Parathyroid adenoma (tissue), 2 donors: Measurements from ENCODE around the gene CDK12.

ENCODE experiments used
- H2AFZ ChIP-seq: fragments of 300-600 bp; sonication (generic); one replicate; pipeline ENCODE4 v1.7.0; 2017; ENCODE audit warnings: antibody characterized with exemption, mild to moderate bottlenecking
- H3K27ac ChIP-seq: fragments of 300-600 bp; sonication (generic); one replicate; pipeline ENCODE4 v1.7.0; 2017
- H3K27me3 ChIP-seq: fragments of 300-600 bp; sonication (generic); one replicate; pipeline ENCODE4 v1.7.0; 2017; ENCODE audit warnings: low read length; ENCODE audit not compliant: control insufficient read depth, insufficient read depth
- H3K36me3 ChIP-seq: fragments of 300-600 bp; sonication (generic); one replicate; pipeline ENCODE4 v1.7.0; 2017; ENCODE audit warnings: low read length; ENCODE audit not compliant: control insufficient read depth, insufficient read depth
- H3K4me1 ChIP-seq: fragments of 300-600 bp; sonication (generic); one replicate; pipeline ENCODE4 v1.7.0; 2017; ENCODE audit warnings: control low read depth
- H3K4me2 ChIP-seq: fragments of 300-600 bp; sonication (generic); one replicate; pipeline ENCODE4 v1.7.0; 2017; ENCODE audit warnings: low read length
- H3K4me3 ChIP-seq: fragments of 300-600 bp; sonication (generic); one replicate; pipeline ENCODE4 v1.7.0; 2017; ENCODE audit warnings: low read depth, low read length
- H3K79me2 ChIP-seq: fragments of 300-600 bp; sonication (generic); one replicate; pipeline ENCODE4 v1.7.0; 2017; ENCODE audit warnings: control low read depth
- H3K9ac ChIP-seq: fragments of 300-600 bp; sonication (generic); one replicate; pipeline ENCODE4 v1.7.0; 2017; ENCODE audit warnings: mild to moderate bottlenecking
- H3K9me3 ChIP-seq: fragments of 300-600 bp; sonication (generic); one replicate; pipeline ENCODE4 v1.7.0; 2017; ENCODE audit warnings: low read length; ENCODE audit not compliant: control insufficient read depth
- TF ChIP-seq, protein P1 (sequence below): fragments of 300-600 bp; sonication (generic); IDR thresholded peaks from one replicate; pipeline ENCODE4 v1.7.0; 2017; ENCODE audit warnings: antibody characterized with exemption, mild to moderate bottlenecking
- donor health status: primary hyperparathyroidism.

The CDK12 gene

GRCh38 chr17:39513915-39514314, 52.6 kb downstream of the CDK12 start:
- Histone ChIP-seq H3K36me3 (no peaks in the 10 kb centered on the region), H3K9ac (no peak overlapping the region), H3K9me3 (no peaks in the 10 kb centered on the region), H3K4me1 (no peaks in the 10 kb centered on the region), H3K27ac (no peak overlapping the region), H3K4me2 (no peak overlapping the region), H3K4me3 (no peak overlapping the region), H2AFZ (no peak overlapping the region), H3K27me3 (no peaks in the 10 kb centered on the region), H3K79me2 (no peaks in the 10 kb centered on the region)
- TF ChIP-seq, protein P1, sequence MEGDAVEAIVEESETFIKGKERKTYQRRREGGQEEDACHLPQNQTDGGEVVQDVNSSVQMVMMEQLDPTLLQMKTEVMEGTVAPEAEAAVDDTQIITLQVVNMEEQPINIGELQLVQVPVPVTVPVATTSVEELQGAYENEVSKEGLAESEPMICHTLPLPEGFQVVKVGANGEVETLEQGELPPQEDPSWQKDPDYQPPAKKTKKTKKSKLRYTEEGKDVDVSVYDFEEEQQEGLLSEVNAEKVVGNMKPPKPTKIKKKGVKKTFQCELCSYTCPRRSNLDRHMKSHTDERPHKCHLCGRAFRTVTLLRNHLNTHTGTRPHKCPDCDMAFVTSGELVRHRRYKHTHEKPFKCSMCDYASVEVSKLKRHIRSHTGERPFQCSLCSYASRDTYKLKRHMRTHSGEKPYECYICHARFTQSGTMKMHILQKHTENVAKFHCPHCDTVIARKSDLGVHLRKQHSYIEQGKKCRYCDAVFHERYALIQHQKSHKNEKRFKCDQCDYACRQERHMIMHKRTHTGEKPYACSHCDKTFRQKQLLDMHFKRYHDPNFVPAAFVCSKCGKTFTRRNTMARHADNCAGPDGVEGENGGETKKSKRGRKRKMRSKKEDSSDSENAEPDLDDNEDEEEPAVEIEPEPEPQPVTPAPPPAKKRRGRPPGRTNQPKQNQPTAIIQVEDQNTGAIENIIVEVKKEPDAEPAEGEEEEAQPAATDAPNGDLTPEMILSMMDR, result no peak

DNA sequence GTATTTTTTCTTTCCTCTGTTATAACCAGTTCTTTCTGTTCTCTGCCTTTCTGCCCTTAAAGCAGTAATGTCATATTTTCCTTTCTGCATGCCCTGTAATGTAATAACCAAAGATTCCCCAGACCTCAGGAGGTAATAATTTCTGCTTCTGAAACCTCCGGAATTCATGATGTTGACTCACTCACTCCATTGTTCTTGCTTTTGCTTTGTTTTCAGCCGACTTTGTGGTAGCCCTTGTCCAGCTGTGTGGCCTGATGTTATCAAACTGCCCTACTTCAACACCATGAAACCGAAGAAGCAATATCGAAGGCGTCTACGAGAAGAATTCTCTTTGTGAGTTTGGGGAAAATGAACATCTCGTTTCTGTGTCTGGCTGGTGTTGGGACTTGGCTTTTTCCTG, 55.9 kb downstream of the CDK12 start:
- H2AFZ ChIP-seq, result no peak overlapping the region

DNA sequence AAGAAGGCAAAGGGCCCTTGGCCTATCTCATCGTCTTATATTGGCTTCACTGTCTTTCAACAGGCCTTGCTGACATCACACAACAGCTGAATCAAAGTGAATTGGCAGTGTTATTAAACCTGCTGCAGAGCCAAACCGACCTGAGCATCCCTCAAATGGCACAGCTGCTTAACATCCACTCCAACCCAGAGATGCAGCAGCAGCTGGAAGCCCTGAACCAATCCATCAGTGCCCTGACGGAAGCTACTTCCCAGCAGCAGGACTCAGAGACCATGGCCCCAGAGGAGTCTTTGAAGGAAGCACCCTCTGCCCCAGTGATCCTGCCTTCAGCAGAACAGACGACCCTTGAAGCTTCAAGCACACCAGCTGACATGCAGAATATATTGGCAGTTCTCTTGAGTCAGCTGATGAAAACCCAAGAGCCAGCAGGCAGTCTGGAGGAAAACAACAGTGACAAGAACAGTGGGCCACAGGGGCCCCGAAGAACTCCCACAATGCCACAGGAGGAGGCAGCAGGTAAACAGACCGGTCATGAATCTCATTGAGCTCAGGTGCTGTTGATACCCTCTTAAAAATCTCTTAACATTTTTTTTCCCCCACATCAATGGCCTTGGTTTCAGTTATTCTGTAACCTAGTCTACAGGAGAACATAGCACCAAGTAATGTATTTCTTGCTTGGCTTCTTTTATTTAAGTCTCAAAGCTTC, 64.7 kb downstream of the CDK12 start:
- H3K9ac ChIP-seq, result no peak overlapping the region
- H3K4me1 ChIP-seq, result peaks cover 2% of the 10 kb centered on the region
- H3K4me3 ChIP-seq, result no peak overlapping the region
- H3K27ac ChIP-seq, result no peak overlapping the region
- no peaks in the 10 kb centered on the region for H3K27me3 ChIP-seq
- no peak overlapping the region for H3K4me2 ChIP-seq
- H3K79me2 ChIP-seq, result no peaks in the 10 kb centered on the region
- TF ChIP-seq, protein P1, result no peak
- H3K36me3 ChIP-seq, result peaks cover 3% of the 10 kb centered on the region
- no peak overlapping the region for H2AFZ ChIP-seq
- H3K9me3 ChIP-seq, result no peaks in the 10 kb centered on the region

More for the DNA sequence above, 55.9 kb downstream of the CDK12 start:
- no peak overlapping the region for H3K4me2 ChIP-seq
- no peaks in the 10 kb centered on the region for H3K9me3 ChIP-seq
- TF ChIP-seq, protein P1, result no peak
- no peaks in the 10 kb centered on the region for H3K4me1 ChIP-seq
- no peak overlapping the region for H3K9ac ChIP-seq
- no peak overlapping the region for H3K4me3 ChIP-seq
- H3K27ac ChIP-seq, result no peak overlapping the region
- H3K27me3 ChIP-seq, result no peaks in the 10 kb centered on the region
- H3K36me3 ChIP-seq, result no peaks in the 10 kb centered on the region
- no peaks in the 10 kb centered on the region for H3K79me2 ChIP-seq

- no peaks in the 10 kb centered on the region for H3K9me3 ChIP-seq
- no peak overlapping the region for H3K4me3 ChIP-seq
- TF ChIP-seq, protein P1, result peak; percentile 41
- H3K4me2 ChIP-seq, result no peak overlapping the region
- no peaks in the 10 kb centered on the region for H3K79me2 ChIP-seq
- H3K27me3 ChIP-seq, result no peaks in the 10 kb centered on the region
- H3K27ac ChIP-seq, result no peak overlapping the region
- no peak overlapping the region for H3K9ac ChIP-seq
- H2AFZ ChIP-seq, result no peak overlapping the region
- H3K4me1 ChIP-seq, result peaks cover 2% of the 10 kb centered on the region
- peaks cover 3% of the 10 kb centered on the region for H3K36me3 ChIP-seq
These were observed 66.0 kb downstream of the CDK12 start for GRCh38 chr17:39527220-39527813.

DNA sequence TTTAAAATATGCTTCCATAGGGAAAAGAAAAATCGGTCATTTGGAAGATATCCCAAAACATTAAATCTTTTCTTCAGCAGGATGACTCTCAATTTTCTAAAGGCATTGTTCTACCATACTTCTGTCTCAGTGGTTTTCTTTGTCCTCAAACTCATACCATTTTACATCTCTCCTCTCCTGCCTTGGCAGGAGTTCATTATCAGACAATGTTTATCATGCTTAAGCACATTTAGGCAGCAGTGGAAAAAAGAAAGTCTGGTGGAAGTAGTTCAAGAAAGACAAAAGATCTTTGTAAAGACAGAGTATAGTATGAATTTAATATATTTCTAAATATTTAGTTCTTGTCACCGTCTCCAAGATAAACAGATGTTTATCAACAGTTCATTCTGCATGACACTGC, 68.2 kb downstream of the CDK12 start:
- no peaks in the 10 kb centered on the region for H3K79me2 ChIP-seq
- no peak overlapping the region for H2AFZ ChIP-seq
- peaks cover 3% of the 10 kb centered on the region for H3K36me3 ChIP-seq
- no peak overlapping the region for H3K27ac ChIP-seq
- H3K4me3 ChIP-seq, result no peak overlapping the region
- TF ChIP-seq, protein P1, result no peak
- H3K9me3 ChIP-seq, result no peaks in the 10 kb centered on the region
- no peak overlapping the region for H3K4me2 ChIP-seq
- H3K27me3 ChIP-seq, result no peaks in the 10 kb centered on the region
- H3K4me1 ChIP-seq, result peaks cover 2% of the 10 kb centered on the region
- H3K9ac ChIP-seq, result no peak overlapping the region
